Psoas muscle (tissue), 8 donors: ENCODE data around the gene MUCL3. TPM values are rescaled to one million over a fixed set of nuclear protein-coding genes. Genes with fewer than 3 reads are reported as not detected.
"Not testable (repeated sequence)": the region's sequence is repeated elsewhere in the genome, so short reads cannot be mapped to it uniquely, and the experiment has no call there.

Experiments used
- ATAC-seq, 4 donors: fragments of 200-7000 bp; cut with Tn5 transposase; one replicate each; pipeline ENCODE4 v1.9.1; 2020; ENCODE audit warnings: moderate library complexity in 3 of 4, mild to moderate bottlenecking in 2 of 4
- DNase-seq, 2 donors: peaks; one replicate each; pipeline ENCODE4 v3.0.0-alpha.2; 2020
- H3K27ac ChIP-seq: fragments of 200-600 bp; one replicate; pipeline ENCODE4 v1.8.0; 2022
- H3K27me3 ChIP-seq, 3 donors: fragments of 200-600 bp in 1 of 3; one replicate each; pipeline versions ENCODE4 v1.6.1 to v1.8.0; 2013 to 2022; ENCODE audit warnings: low read length in 2 of 3, mild to moderate bottlenecking in 2 of 3, moderate library complexity in 1 of 3; ENCODE audit not compliant: insufficient read depth in 3 of 3
- H3K36me3 ChIP-seq, 2 donors: fragments of 200-600 bp in 1 of 2; one replicate each; pipeline versions ENCODE4 v1.6.1 to v1.8.0; 2013 to 2022; ENCODE audit warnings: low read depth in 1 of 2, mild to moderate bottlenecking in 1 of 2, moderate library complexity in 1 of 2; ENCODE audit not compliant: insufficient read depth in 1 of 2
- H3K4me1 ChIP-seq: fragments of 200-600 bp; one replicate; pipeline ENCODE4 v1.8.0; 2022
- H3K4me3 ChIP-seq: fragments of 200-600 bp; one replicate; pipeline ENCODE4 v1.8.0; 2022; ENCODE audit warnings: mild to moderate bottlenecking
- H3K9me3 ChIP-seq: fragments of 200-600 bp; one replicate; pipeline ENCODE4 v1.8.0; 2022
- WGBS, 3 donors: extraction: QIAGEN DNeasy Blood & Tissue Kit; methylation state at CpG; one replicate each; pipeline versions ENCODE4 v1.1.6 to v1.1.7; 2013; 5-methylcytosine and 5-hydroxymethylcytosine counted together
- intact Hi-C, 2 donors: fragments of 100-400 bp; cut with DNase I; formaldehyde crosslinking; loops; one replicate each; pipeline versions ENCODE4 v1.11.0 to v1.14.2; 2022
- polyA plus RNA-seq, 3 donors: library from polyadenylated mRNA; stranded (reverse); fragments of 200-250 nt; gene quantifications; one replicate each; pipeline ENCODE4 v1.2.3, GENCODE V29; 2013
- total RNA-seq, 4 donors: library from RNA; stranded (reverse); fragmentation: NEBNext Ultra II Directional in 2 of 4; extraction: Animal tissue kit (Norgen Biotek cat#: 25700) in 2 of 4; gene quantifications; one replicate each; pipeline versions ENCODE4 v1.2.1 to v1.2.4, GENCODE V29; 2021 to 2023
- TF ChIP-seq, protein P1 (sequence below): fragments of 200-600 bp; IDR thresholded peaks from one replicate; pipeline ENCODE4 v1.8.0; 2022; ENCODE audit warnings: antibody characterized with exemption
- donor health status: healthy with polysubstance abuse.
- donor health status: DM: no; HTN: no; CAD: no; lungs with moderate emphysema.
- donor health status: Bipolar disorder and iron deficiency.
- donor health status: healthy.
- donor health status: DM: yes; HTN: yes; CAD: no.
- donor health status: DM: no; HTN: no; CAD: no.
- donor health status: DM: no; HTN: no; CAD: no.
- donor health status: DM: yes; HTN: yes; CAD: no.

Gene MUCL3
- total and polyA plus RNA-seq, 7 donors: not detected

DNA sequence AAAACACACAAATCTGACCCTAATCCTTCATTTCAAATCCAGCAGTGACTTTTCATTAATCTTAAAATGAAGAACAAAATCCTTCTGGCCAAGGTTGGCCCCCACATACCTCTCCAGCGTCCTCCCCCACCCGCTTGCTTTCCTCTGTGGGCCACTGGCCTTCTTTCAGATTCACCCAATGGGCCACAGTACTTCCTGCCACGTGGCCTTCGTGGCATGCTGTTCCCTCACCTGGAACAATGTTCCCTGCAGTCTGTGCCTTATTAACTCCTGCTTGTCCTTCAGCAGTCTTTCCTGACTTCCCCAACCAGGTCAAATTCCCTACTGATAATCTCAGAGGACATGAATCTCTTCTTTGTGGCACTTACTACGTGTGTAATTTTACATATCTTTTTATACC lies 38.1 kb upstream of the MUCL3 start:
- TF ChIP-seq, protein P1, sequence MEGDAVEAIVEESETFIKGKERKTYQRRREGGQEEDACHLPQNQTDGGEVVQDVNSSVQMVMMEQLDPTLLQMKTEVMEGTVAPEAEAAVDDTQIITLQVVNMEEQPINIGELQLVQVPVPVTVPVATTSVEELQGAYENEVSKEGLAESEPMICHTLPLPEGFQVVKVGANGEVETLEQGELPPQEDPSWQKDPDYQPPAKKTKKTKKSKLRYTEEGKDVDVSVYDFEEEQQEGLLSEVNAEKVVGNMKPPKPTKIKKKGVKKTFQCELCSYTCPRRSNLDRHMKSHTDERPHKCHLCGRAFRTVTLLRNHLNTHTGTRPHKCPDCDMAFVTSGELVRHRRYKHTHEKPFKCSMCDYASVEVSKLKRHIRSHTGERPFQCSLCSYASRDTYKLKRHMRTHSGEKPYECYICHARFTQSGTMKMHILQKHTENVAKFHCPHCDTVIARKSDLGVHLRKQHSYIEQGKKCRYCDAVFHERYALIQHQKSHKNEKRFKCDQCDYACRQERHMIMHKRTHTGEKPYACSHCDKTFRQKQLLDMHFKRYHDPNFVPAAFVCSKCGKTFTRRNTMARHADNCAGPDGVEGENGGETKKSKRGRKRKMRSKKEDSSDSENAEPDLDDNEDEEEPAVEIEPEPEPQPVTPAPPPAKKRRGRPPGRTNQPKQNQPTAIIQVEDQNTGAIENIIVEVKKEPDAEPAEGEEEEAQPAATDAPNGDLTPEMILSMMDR: no peak
- intact Hi-C loops: no loop called here
- no peak for ATAC-seq
- Histone ChIP-seq H3K4me3 (no peak overlapping the region), H3K27me3 (no peaks in the 10 kb centered on the region), H3K27ac (no peak overlapping the region), H3K36me3 (peaks cover 0 to 25% of the 10 kb centered on the region in 2 donors), H3K9me3 (no peaks in the 10 kb centered on the region), H3K4me1 (no peaks in the 10 kb centered on the region)
- 36 to 47% (median 39%) methylated on average over 5 of the region's 5 CpGs for WGBS, 3 donors
- peak in 1 of 2 donors; percentile 18 for DNase-seq

DNA sequence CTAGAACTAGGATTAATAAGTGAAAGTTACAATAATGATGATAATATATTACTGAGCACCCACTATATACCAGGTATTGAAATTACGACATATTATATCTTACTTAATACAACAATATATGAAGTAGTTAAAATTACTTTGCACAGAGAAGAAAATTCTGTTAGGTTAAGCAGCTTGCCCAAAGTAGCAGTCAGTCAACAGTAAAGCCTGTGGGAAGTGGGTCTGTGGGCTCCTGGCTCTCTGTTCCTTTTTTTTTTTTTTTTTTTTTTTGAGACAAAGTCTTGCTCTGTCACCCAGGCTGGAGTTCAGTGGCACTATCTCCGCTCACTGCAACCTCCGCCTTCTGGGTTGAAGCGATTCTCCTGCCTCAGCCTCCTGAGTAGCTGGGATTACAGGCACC lies 37.5 kb upstream of the MUCL3 start:
- intact Hi-C loops: no loop called here
- Histone ChIP-seq H3K9me3 (no peaks in the 10 kb centered on the region), H3K4me3 (no peak overlapping the region), H3K36me3 (peaks cover 0 to 20% of the 10 kb centered on the region in 2 donors), H3K4me1 (no peaks in the 10 kb centered on the region), H3K27ac (no peak overlapping the region), H3K27me3 (no peaks in the 10 kb centered on the region)
- no peak for DNase-seq
- TF ChIP-seq, protein P1: no peak
- 84 to 88% (median 88%) methylated on average over 4 of the region's 4 CpGs for WGBS, 3 donors
- ATAC-seq: no peak

DNA sequence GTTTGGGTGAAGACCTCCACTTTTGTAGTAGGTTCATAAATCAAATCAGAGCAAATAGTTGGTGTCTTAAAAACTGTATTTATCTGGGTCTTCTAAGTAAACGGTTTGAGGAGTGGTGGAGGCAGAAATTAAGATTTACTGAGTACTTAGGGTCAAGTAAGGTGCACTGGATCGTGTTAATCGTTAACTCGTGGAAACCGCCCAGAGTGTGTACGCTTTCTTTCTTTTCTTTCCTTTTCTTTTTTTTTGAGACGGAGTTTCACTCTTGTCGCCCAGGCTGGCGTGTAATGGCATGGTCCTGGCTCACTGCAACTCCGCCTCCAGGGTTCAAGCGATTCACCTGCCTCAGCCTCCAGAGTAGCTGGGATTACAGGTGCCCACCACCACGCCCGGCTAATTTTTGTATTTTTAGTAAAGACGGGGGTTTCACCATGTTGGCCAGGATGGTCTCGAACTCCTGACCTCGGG lies 33.4 kb upstream of the MUCL3 start:
- 46 to 53% (median 47%) methylated on average over 15 to 16 of the region's 16 CpGs for WGBS, 3 donors
- DNase-seq, ATAC-seq, H3K27me3 ChIP-seq, H3K9me3 ChIP-seq, intact Hi-C loops, H3K4me1 ChIP-seq: not testable (repeated sequence)
- peaks cover 4 to 32% of the 10 kb centered on the region in 2 donors for H3K36me3 ChIP-seq
- H3K27ac ChIP-seq: peak overlapping the region; percentile 74
- peak overlapping the region; percentile 84 for H3K4me3 ChIP-seq

DNA sequence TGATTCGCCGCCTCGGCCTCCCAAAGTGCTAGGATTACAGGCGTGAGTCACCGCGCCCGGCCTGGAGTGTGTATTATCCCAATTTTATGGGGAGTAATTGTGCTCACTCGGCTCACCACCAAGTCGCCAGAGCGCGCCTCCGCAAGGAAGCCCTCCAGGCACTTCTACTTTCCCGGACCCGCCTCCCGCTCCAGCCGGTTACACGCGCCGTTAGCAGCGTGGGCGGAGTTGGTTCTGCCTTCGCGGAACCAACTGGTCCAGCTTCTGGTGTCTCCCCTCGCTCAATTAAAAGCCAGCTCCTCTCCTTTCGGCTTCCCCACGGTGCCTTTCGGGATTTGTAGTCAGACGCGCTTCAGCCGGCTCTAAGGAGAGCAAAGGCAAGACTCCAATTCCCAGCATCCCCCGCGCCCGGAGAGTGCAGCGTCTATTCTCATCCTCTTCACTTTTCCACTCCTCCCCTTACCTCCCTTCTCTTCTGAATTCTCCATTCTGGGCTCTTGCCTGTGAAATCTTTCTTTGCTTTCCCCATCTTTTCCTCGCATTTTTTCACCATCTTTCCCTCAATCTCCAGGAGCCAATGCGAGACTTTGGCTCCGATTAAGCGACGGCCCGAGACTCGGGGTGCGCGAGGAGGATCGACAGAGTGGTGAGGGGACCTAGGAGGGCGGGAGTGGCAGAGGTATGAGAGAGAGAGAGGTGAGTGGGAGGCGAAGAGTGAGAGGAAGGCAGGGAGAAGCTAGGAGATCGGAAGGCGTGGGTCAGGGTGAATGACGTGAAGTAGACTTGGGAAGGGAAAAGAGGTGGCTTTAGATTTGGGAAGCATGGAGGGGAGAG lies 32.8 kb upstream of the MUCL3 start, which contains the start of gene GTF2H4:
GTF2H4 (plus strand) TSS at position 450 of the 834 bp plus-strand sequence.
- peaks cover 9% of the 10 kb centered on the region for H3K4me1 ChIP-seq
- peak; percentile 93 to 98 (median 97) for ATAC-seq
- H3K27me3 ChIP-seq: no peaks in the 10 kb centered on the region
- WGBS, 3 donors: 0 to 1% (median 1%) methylated on average over 49 of the region's 49 CpGs
- peaks cover 4 to 36% of the 10 kb centered on the region in 2 donors for H3K36me3 ChIP-seq
- TF ChIP-seq, protein P1: no peak
- intact Hi-C loops: no loop called here
- peak; percentile 96 to 98 for DNase-seq
- peak within 1 kb of the TSS; percentile 84 for H3K4me3 ChIP-seq
- peak within 1 kb of the TSS; percentile 74 for H3K27ac ChIP-seq
- no peaks in the 10 kb centered on the region for H3K9me3 ChIP-seq

DNA sequence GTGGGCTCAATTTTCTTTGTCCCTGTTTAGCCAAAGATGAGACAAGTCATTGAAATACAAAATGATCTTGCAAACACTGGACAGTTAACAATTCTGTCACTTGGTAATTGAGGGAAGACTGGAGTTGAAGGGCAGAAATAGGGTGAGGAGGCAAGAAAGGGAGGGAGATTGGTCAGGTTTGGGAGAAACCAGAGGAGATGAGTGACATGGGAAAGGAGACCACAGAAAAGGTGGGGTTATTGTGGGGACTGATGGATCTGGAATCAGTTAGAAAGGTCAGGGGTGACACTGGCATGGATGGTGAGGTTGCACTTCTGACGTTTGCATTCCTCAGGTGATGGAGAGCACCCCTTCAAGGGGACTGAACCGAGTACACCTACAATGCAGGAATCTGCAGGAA lies 32.1 kb upstream of the MUCL3 start:
- Histone ChIP-seq H3K27ac (peak overlapping the region; percentile 74), H3K4me3 (peak overlapping the region; percentile 84), H3K27me3 (no peaks in the 10 kb centered on the region), H3K9me3 (no peaks in the 10 kb centered on the region), H3K4me1 (peaks cover 14% of the 10 kb centered on the region), H3K36me3 (peaks cover 4 to 36% of the 10 kb centered on the region in 2 donors)
- WGBS, 3 donors: 25 to 33% (median 27%) methylated on average over 2 of the region's 2 CpGs
- ATAC-seq (no peak), DNase-seq (no peak)
- TF ChIP-seq, protein P1: no peak
- intact Hi-C loops: no loop called here

DNA sequence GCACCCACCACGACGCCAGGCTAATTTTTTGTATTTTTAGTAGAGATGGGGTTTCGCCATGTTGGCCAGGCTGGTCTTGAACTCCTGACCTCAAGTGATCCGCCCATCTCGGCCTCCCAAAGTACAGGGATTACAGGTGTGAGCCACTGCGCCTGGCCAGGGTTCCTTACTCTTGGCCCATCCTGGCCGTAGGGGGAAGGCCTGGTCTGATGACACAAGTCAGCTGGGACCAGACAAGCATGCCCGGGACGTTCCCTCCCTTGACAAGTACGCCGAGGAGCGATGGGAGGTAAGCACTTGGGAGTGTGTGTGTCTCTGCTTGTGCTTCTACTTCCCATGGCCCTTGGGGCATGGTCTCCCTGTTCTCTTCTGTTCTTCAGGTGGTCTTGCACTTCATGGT lies 30.3 kb upstream of the MUCL3 start:
- not testable (repeated sequence) for DNase-seq, H3K4me3 ChIP-seq, H3K27me3 ChIP-seq, H3K9me3 ChIP-seq, H3K27ac ChIP-seq, ATAC-seq
- intact Hi-C loops: loop anchor here in 1 of 2 donors (10.0 kb wide), 1 partner anchor 134 kb away; no protein-coding TSS in a partner anchor
- WGBS, 3 donors: 89 to 91% (median 91%) methylated on average over 12 of the region's 12 CpGs
- peaks cover 4 to 36% of the 10 kb centered on the region in 2 donors for H3K36me3 ChIP-seq
- H3K4me1 ChIP-seq: peaks cover 23% of the 10 kb centered on the region
